KMS-11 (cell line): ENCODE measurements around the gene RAD1.

Source experiments
- H2AFZ ChIP-seq: fragments of 200-600 bp; sonication (generic); 2 replicates; pipeline ENCODE4 v1.6.1; 2016; ENCODE audit warnings: antibody characterized with exemption, mixed run types, low read depth
- H3K27ac ChIP-seq: fragments of 200-600 bp; sonication (generic); 2 replicates; pipeline ENCODE4 v1.6.1; 2016; ENCODE audit warnings: mild to moderate bottlenecking, mixed run types
- H3K27me3 ChIP-seq: fragments of 200-600 bp; sonication (generic); 2 replicates; pipeline ENCODE4 v1.6.1; 2017; ENCODE audit warnings: mild to moderate bottlenecking, low read depth, mixed run types, moderate library complexity; ENCODE audit not compliant: insufficient read depth
- H3K36me3 ChIP-seq: fragments of 200-600 bp; sonication (generic); 2 replicates; pipeline ENCODE4 v1.6.1; 2017; ENCODE audit warnings: mild to moderate bottlenecking, mixed run types; ENCODE audit not compliant: insufficient read depth
- H3K4me1 ChIP-seq: fragments of 200-600 bp; sonication (generic); 2 replicates; pipeline ENCODE4 v1.6.1; 2016; ENCODE audit warnings: mild to moderate bottlenecking, low read depth, mixed run types; ENCODE audit not compliant: poor library complexity, severe bottlenecking
- H3K4me2 ChIP-seq: fragments of 200-600 bp; sonication (generic); 2 replicates; pipeline ENCODE4 v1.7.0; 2016; ENCODE audit warnings: mild to moderate bottlenecking, mixed run types
- H3K4me3 ChIP-seq: fragments of 200-600 bp; sonication (generic); IDR thresholded peaks from 2 replicates; pipeline ENCODE4 v1.6.1; 2017; ENCODE audit warnings: low read depth, low read length, mixed read lengths; ENCODE audit not compliant: insufficient read depth
- H3K79me2 ChIP-seq: fragments of 200-600 bp; sonication (generic); 2 replicates; pipeline ENCODE4 v1.6.1; 2016; ENCODE audit warnings: low read depth, mixed run types; ENCODE audit not compliant: insufficient read depth
- H3K9ac ChIP-seq: fragments of 200-600 bp; sonication (generic); 2 replicates; pipeline ENCODE4 v1.6.1; 2016; ENCODE audit warnings: mild to moderate bottlenecking, mixed run types
- H4K20me1 ChIP-seq: fragments of 200-600 bp; sonication (generic); 2 replicates; pipeline ENCODE4 v1.6.1; 2016; ENCODE audit warnings: mild to moderate bottlenecking, mixed run types; ENCODE audit not compliant: insufficient read depth
- TF ChIP-seq, protein P1 (sequence below): fragments of 200-600 bp; sonication (generic); conservative IDR thresholded peaks from 2 replicates; pipeline ENCODE4 v1.6.1; 2017; ENCODE audit warnings: low read depth, mild to moderate bottlenecking, antibody characterized with exemption, low read length, moderate library complexity, mixed read lengths

Gene RAD1

DNA sequence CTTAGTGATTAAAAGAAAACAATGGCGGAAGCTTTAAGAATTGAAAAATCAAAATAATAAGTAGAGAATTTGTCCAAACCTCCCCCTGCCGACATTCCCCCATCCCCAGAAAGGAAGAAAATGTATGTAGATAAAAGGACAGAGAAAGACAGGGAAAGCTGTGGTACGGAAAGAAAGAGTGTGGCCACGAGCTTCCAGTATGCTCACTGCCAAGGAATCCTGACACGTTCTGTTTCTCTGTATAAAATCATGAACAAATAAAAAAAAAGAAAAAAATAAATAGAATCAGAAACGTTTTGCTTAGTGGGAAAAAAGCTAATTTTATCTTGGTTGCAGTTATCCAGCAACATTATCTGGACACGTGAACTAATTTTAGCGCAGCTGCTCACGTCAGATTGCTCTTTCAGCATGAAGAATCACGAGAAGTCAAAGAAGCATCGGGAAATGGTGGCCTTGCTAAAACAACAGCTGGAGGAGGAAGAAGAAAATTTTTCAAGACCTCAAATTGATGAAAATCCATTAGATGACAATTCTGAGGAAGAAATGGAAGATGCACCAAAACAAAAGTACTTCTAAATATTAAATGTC is 29.2 kb upstream of the RAD1 start:
- TF ChIP-seq, protein P1, sequence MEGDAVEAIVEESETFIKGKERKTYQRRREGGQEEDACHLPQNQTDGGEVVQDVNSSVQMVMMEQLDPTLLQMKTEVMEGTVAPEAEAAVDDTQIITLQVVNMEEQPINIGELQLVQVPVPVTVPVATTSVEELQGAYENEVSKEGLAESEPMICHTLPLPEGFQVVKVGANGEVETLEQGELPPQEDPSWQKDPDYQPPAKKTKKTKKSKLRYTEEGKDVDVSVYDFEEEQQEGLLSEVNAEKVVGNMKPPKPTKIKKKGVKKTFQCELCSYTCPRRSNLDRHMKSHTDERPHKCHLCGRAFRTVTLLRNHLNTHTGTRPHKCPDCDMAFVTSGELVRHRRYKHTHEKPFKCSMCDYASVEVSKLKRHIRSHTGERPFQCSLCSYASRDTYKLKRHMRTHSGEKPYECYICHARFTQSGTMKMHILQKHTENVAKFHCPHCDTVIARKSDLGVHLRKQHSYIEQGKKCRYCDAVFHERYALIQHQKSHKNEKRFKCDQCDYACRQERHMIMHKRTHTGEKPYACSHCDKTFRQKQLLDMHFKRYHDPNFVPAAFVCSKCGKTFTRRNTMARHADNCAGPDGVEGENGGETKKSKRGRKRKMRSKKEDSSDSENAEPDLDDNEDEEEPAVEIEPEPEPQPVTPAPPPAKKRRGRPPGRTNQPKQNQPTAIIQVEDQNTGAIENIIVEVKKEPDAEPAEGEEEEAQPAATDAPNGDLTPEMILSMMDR, result no peak
- no peak overlapping the region for H3K4me2 ChIP-seq
- no peak overlapping the region for H3K27ac ChIP-seq
- H4K20me1 ChIP-seq, result no peaks in the 10 kb centered on the region
- H3K79me2 ChIP-seq, result no peaks in the 10 kb centered on the region
- H3K4me1 ChIP-seq, result no peaks in the 10 kb centered on the region
- no peak overlapping the region for H3K9ac ChIP-seq
- H3K36me3 ChIP-seq, result no peaks in the 10 kb centered on the region; the same call in 1 of the 2 replicates
- no peak overlapping the region for H3K4me3 ChIP-seq
- H3K27me3 ChIP-seq, result no peaks in the 10 kb centered on the region
- H2AFZ ChIP-seq, result no peak overlapping the region

DNA sequence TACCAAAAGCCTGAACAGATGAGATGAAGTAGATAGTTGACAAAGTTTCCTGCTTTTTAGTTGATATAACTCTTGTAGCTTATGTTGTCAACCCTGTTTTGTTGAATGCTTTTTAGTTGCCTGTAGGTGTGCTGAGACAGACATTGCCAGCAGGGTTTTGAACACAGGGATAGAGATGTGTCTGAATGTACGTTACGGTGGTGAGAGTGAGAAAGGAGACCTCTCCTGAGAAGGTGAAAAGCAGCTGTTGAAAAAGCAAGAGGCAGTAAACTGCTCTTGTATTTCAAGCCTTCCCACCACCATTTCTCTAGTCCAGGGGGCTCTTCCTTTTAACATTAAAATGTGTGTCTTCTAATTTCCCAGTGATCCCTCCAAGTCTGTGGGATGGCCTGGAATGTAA is 28.7 kb upstream of the RAD1 start:
- H4K20me1 ChIP-seq, result no peaks in the 10 kb centered on the region
- H3K4me1 ChIP-seq, result no peaks in the 10 kb centered on the region
- no peak overlapping the region for H2AFZ ChIP-seq
- H3K4me3 ChIP-seq, result no peak overlapping the region
- no peak overlapping the region for H3K4me2 ChIP-seq
- H3K9ac ChIP-seq, result no peak overlapping the region
- TF ChIP-seq, protein P1, result no peak
- H3K27me3 ChIP-seq, result no peaks in the 10 kb centered on the region
- H3K79me2 ChIP-seq, result no peaks in the 10 kb centered on the region
- H3K36me3 ChIP-seq, result no peaks in the 10 kb centered on the region; the same call in 1 of the 2 replicates
- H3K27ac ChIP-seq, result no peak overlapping the region

DNA sequence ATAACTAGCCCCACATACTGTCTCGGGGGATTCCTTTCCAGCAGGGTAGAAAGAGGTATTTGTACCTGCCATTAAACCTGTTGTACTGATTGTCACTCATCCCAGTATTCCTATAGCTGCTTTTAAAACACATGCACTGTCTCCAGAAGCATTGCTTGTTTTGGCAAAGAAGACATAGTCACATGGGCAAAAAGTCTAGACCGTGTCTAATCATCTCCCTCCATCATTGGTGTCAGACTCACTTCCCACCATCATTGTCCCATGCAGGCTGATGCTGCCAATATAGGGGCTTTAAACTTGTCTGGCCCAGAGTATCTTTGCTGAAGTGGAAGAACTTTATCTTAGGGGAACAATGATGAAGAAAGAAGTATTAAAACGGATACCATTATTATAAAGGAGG is 26.6 kb upstream of the RAD1 start:
- H3K27me3 ChIP-seq, result no peaks in the 10 kb centered on the region
- H4K20me1 ChIP-seq, result no peaks in the 10 kb centered on the region
- H3K36me3 ChIP-seq, result no peaks in the 10 kb centered on the region; the same call in 1 of the 2 replicates
- no peaks in the 10 kb centered on the region for H3K4me1 ChIP-seq
- H3K9ac ChIP-seq, result no peak overlapping the region
- H3K79me2 ChIP-seq, result no peaks in the 10 kb centered on the region
- H3K4me3 ChIP-seq, result no peak overlapping the region
- no peak overlapping the region for H3K27ac ChIP-seq
- no peak overlapping the region for H2AFZ ChIP-seq
- no peak overlapping the region for H3K4me2 ChIP-seq
- TF ChIP-seq, protein P1, result no peak

DNA sequence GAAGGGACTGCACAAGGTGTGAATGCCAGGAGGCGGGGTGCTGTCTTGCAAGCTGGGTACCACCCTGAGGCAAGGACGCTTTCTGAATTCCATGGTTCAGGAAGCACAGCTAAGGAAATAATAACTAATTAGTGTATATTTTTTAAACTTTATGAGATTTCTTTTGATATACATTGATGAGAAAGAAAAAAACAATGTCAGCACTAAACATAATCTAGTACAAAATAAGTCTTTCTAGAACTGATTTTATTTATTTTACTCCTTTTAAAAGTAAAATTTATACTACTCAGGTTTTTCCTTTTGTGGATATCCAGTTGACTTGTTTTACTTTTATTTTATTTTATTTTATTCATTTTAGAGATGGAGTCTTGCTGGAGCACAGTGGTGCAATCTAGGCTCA is 17.6 kb upstream of the RAD1 start:
- Histone ChIP-seq H3K9ac (no peak overlapping the region), H3K4me3 (no peak overlapping the region), H3K27me3 (no peaks in the 10 kb centered on the region), H3K27ac (no peak overlapping the region), H3K4me1 (peaks cover 18% of the 10 kb centered on the region), H3K36me3 (no peaks in the 10 kb centered on the region), H3K4me2 (no peak overlapping the region), H3K79me2 (peaks cover 53% of the 10 kb centered on the region), H2AFZ (no peak overlapping the region), H4K20me1 (no peaks in the 10 kb centered on the region)
- TF ChIP-seq, protein P1, result no peak
